H9 (cell line): ENCODE data around the gene IL17RA. TPM values are rescaled to one million over a fixed set of nuclear protein-coding genes. Genes with fewer than 3 reads are reported as not detected.

Source experiments
- DNase-seq: peaks from one replicate; pipeline ENCODE4 v3.0.0-alpha.2; 2017
- H2AFZ ChIP-seq: one replicate; pipeline ENCODE4 v1.6.1; 2013; ENCODE audit warnings: mild to moderate bottlenecking, low read length, control low read depth, moderate library complexity
- H2AK5ac ChIP-seq: 2 replicates; pipeline ENCODE4 v1.6.1; 2013; ENCODE audit warnings: low read length, control low read depth, mixed read lengths; ENCODE audit not compliant: insufficient read length
- H2BK120ac ChIP-seq: one replicate; pipeline ENCODE4 v1.6.1; 2013; ENCODE audit warnings: low read depth, mild to moderate bottlenecking, low read length, control low read depth, inconsistent platforms; ENCODE audit not compliant: poor library complexity, severe bottlenecking
- H2BK12ac ChIP-seq: 2 replicates; pipeline ENCODE4 v1.6.1; 2013; ENCODE audit warnings: low read length, control low read depth, mixed read lengths, low read depth; ENCODE audit not compliant: insufficient read length
- H2BK15ac ChIP-seq: 2 replicates; pipeline ENCODE4 v1.6.1; 2013; ENCODE audit warnings: low read depth, low read length, control low read depth
- H2BK20ac ChIP-seq: one replicate; pipeline ENCODE4 v1.6.1; 2013; ENCODE audit warnings: low read depth, mild to moderate bottlenecking, low read length, control low read depth, inconsistent platforms; ENCODE audit not compliant: poor library complexity, severe bottlenecking
- H2BK5ac ChIP-seq: 2 replicates; pipeline ENCODE4 v1.6.1; 2013; ENCODE audit warnings: low read length, control low read depth, mixed read lengths; ENCODE audit not compliant: insufficient read length
- H3K14ac ChIP-seq: 2 replicates; pipeline ENCODE4 v1.6.1; 2013; ENCODE audit warnings: low read length, control low read depth; ENCODE audit not compliant: insufficient read depth
- H3K18ac ChIP-seq: 2 replicates; pipeline ENCODE4 v1.6.1; 2013; ENCODE audit warnings: low read depth, mild to moderate bottlenecking, mixed read lengths, low read length, control low read depth; ENCODE audit not compliant: insufficient read length
- H3K23ac ChIP-seq: 2 replicates; pipeline ENCODE4 v1.6.1; 2013; ENCODE audit warnings: low read length, control low read depth, mixed read lengths, low read depth; ENCODE audit not compliant: insufficient read length
- H3K23me2 ChIP-seq: 2 replicates; pipeline ENCODE4 v1.6.1; 2013; ENCODE audit warnings: low read depth, mild to moderate bottlenecking, mixed read lengths, low read length, control low read depth; ENCODE audit not compliant: insufficient read length, poor library complexity, severe bottlenecking
- H3K27ac ChIP-seq: 2 replicates; pipeline ENCODE4 v1.5.1; 2013; ENCODE audit warnings: low read length, control low read depth, mixed read lengths, low read depth; ENCODE audit not compliant: insufficient read length
- H3K27me3 ChIP-seq: 2 replicates; pipeline ENCODE4 v1.6.1; 2013; ENCODE audit warnings: low read length, control low read depth, inconsistent platforms; ENCODE audit not compliant: insufficient read depth
- H3K4ac ChIP-seq: 2 replicates; pipeline ENCODE4 v1.6.1; 2013; ENCODE audit warnings: low read depth, mild to moderate bottlenecking, control low read depth, inconsistent platforms, low read length, moderate library complexity
- H3K4me1 ChIP-seq: 2 replicates; pipeline ENCODE4 v1.6.1; 2013; ENCODE audit warnings: low read length, control low read depth, inconsistent platforms; ENCODE audit not compliant: insufficient read depth
- H3K4me2 ChIP-seq: 2 replicates; pipeline ENCODE4 v1.6.1; 2013; ENCODE audit warnings: low read length, control low read depth, mixed read lengths; ENCODE audit not compliant: insufficient read length, insufficient read depth
- H3K56ac ChIP-seq: 2 replicates; pipeline ENCODE4 v1.6.1; 2013; ENCODE audit warnings: low read depth, mild to moderate bottlenecking, mixed read lengths, low read length, control low read depth; ENCODE audit not compliant: insufficient read length
- H3K79me1 ChIP-seq: 2 replicates; pipeline ENCODE4 v1.6.1; 2013; ENCODE audit warnings: low read depth, mild to moderate bottlenecking, moderate library complexity, low read length, control low read depth, inconsistent platforms; ENCODE audit not compliant: insufficient read depth, poor library complexity, severe bottlenecking
- H3K79me2 ChIP-seq: 2 replicates; pipeline ENCODE4 v1.6.1; 2013; ENCODE audit warnings: low read length, control low read depth, inconsistent platforms; ENCODE audit not compliant: insufficient read depth
- H3K9ac ChIP-seq: 2 replicates; pipeline ENCODE4 v1.6.1; 2013; ENCODE audit warnings: low read length, control low read depth, mixed read lengths; ENCODE audit not compliant: insufficient read length; ENCODE audit errors: extremely low read depth
- H3K9me3 ChIP-seq: one replicate; pipeline ENCODE4 v1.6.1; 2013; ENCODE audit warnings: low read depth, low read length, inconsistent platforms; ENCODE audit not compliant: control insufficient read depth
- H3T11ph ChIP-seq: one replicate; pipeline ENCODE4 v1.6.1; 2013; ENCODE audit warnings: mild to moderate bottlenecking, low read length, control low read depth, inconsistent platforms
- H4K20me1 ChIP-seq: one replicate; pipeline ENCODE4 v1.6.1; 2013; ENCODE audit not compliant: control insufficient read depth, insufficient read length, insufficient read depth
- H4K5ac ChIP-seq: 2 replicates; pipeline ENCODE4 v1.6.1; 2013; ENCODE audit warnings: low read depth, mild to moderate bottlenecking, mixed read lengths, low read length, control low read depth; ENCODE audit not compliant: insufficient read length
- H4K8ac ChIP-seq: replicated peaks from 2 replicates; pipeline ENCODE4 v1.6.1; 2013; ENCODE audit warnings: low read length, control low read depth, mixed read lengths, low read depth; ENCODE audit not compliant: insufficient read length
- H4K91ac ChIP-seq: 2 replicates; pipeline ENCODE4 v1.6.1; 2013; ENCODE audit warnings: low read depth, mild to moderate bottlenecking, moderate library complexity, mixed read lengths, low read length, control low read depth; ENCODE audit not compliant: insufficient read length
- H3K27ac Mint-ChIP-seq, 3 experiments: 2 replicates in 2 of 3; 3 replicates in 1 of 3; pipeline ENCODE4 v1.8.0; 2020 to 2021; ENCODE audit warnings: mixed read lengths in 3 of 3, mild to moderate bottlenecking in 1 of 3, moderate library complexity in 1 of 3
- H3K27me3 Mint-ChIP-seq: 2 replicates; pipeline ENCODE4 v1.8.0; 2021; ENCODE audit warnings: low read depth, mild to moderate bottlenecking, moderate library complexity, mixed read lengths
- H3K36me3 Mint-ChIP-seq, 3 experiments: 2 replicates in 2 of 3; 3 replicates in 1 of 3; pipeline ENCODE4 v1.8.0; 2020 to 2021; ENCODE audit warnings: low read depth in 3 of 3, mixed read lengths in 3 of 3; ENCODE audit not compliant: insufficient read depth in 1 of 3
- H3K4me1 Mint-ChIP-seq, 2 experiments: 2 replicates each; pipeline ENCODE4 v1.8.0; 2020; ENCODE audit warnings: mixed read lengths in 2 of 2
- H3K4me3 Mint-ChIP-seq, 2 experiments: 2 replicates in 1 of 2; 3 replicates in 1 of 2; pipeline ENCODE4 v1.8.0; 2020 to 2021; ENCODE audit warnings: mild to moderate bottlenecking in 2 of 2, mixed read lengths in 2 of 2, moderate library complexity in 1 of 2
- H3K9me3 Mint-ChIP-seq, 2 experiments: 2 replicates in 1 of 2; 3 replicates in 1 of 2; pipeline ENCODE4 v1.8.0; 2020; ENCODE audit warnings: mild to moderate bottlenecking in 2 of 2, mixed read lengths in 2 of 2, moderate library complexity in 1 of 2
- WGBS: extraction: QIAGEN DNeasy Blood & Tissue Kit; methylation state at CpG from one replicate; pipeline ENCODE4 v1.1.7; 2013; ENCODE audit warnings: missing lambda C conversion rate, low lambda C conversion rate, mixed read lengths; ENCODE audit not compliant: insufficient read length; ENCODE audit errors: extremely low coverage; 5-methylcytosine and 5-hydroxymethylcytosine counted together
- total RNA-seq: library from RNA; stranded (reverse); gene quantifications from 2 replicates; pipeline ENCODE4 v1.2.1, GENCODE V29; 2021
- TF ChIP-seq, protein P1 (sequence below): fragments of 200-600 bp; sonication (generic); conservative IDR thresholded peaks from 3 replicates; pipeline ENCODE4 v1.8.0; 2021; ENCODE audit warnings: antibody characterized with exemption, mild to moderate bottlenecking

Gene IL17RA
- total RNA-seq, 1 experiment from 2014 or later: 12.4 TPM

DNA sequence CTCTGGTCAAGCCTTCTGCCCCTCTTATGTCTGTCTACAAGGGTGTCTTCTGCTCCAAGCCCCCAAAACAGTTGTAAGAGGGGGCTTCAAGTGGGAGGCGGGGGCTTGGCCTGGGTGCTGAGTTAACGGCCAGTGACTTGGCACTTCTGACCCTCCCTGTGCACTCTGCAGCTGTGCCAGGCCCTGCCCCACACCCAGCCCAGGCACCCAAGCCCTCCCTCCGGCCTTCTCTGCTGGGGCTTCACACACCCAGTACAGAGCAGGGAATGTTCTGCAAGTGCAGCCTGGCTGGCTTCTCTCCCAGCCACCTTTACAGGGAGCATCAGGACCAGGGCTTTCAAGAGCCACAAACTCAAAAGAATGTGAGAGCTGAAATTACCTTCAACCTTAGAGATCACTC is 32.6 kb downstream of the IL17RA start:
- Histone ChIP-seq H3K23ac (no peak overlapping the region), H4K8ac (no peak overlapping the region), H2BK20ac (no peak overlapping the region), H4K5ac (no peak overlapping the region), H2BK5ac (no peak overlapping the region), H2BK120ac (no peak overlapping the region), H3K14ac (peak overlapping the region; percentile 43; the same call in 1 of the 2 replicates), H3K79me1 (no peaks in the 10 kb centered on the region), H2AK5ac (no peak overlapping the region), H3K4ac (no peak overlapping the region), H2BK12ac (no peak overlapping the region), H3K79me2 (no peaks in the 10 kb centered on the region), H3K4me1 (no peaks in the 10 kb centered on the region; the same call in 1 of the 2 replicates), H4K91ac (no peak overlapping the region), H3T11ph (no peak overlapping the region), H3K9ac (no peak overlapping the region), H2AFZ (no peak overlapping the region), H3K9me3 (no peaks in the 10 kb centered on the region), H3K27me3 (no peaks in the 10 kb centered on the region), H3K56ac (no peak overlapping the region), H3K4me2 (no peak overlapping the region), H2BK15ac (no peak overlapping the region), H3K27ac (no peak overlapping the region), H3K18ac (no peak overlapping the region), H3K23me2 (peaks cover 6% of the 10 kb centered on the region), H4K20me1 (no peaks in the 10 kb centered on the region)
- Mint-ChIP-seq H3K4me3 (no peak overlapping the region), H3K27ac (no peak overlapping the region), H3K9me3 (no peaks in the 10 kb centered on the region), H3K4me1 (peaks cover 35% of the 10 kb centered on the region in 2 experiments), H3K27me3 (peaks cover 7% of the 10 kb centered on the region), H3K36me3 (peaks cover 0 to 4% (median 0%) of the 10 kb centered on the region in 3 experiments; a peak in 3 of 7 replicates)
- TF ChIP-seq, protein P1, sequence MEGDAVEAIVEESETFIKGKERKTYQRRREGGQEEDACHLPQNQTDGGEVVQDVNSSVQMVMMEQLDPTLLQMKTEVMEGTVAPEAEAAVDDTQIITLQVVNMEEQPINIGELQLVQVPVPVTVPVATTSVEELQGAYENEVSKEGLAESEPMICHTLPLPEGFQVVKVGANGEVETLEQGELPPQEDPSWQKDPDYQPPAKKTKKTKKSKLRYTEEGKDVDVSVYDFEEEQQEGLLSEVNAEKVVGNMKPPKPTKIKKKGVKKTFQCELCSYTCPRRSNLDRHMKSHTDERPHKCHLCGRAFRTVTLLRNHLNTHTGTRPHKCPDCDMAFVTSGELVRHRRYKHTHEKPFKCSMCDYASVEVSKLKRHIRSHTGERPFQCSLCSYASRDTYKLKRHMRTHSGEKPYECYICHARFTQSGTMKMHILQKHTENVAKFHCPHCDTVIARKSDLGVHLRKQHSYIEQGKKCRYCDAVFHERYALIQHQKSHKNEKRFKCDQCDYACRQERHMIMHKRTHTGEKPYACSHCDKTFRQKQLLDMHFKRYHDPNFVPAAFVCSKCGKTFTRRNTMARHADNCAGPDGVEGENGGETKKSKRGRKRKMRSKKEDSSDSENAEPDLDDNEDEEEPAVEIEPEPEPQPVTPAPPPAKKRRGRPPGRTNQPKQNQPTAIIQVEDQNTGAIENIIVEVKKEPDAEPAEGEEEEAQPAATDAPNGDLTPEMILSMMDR: no peak
- no peak for DNase-seq
- no CpG with 5 or more reads among the region's 3 CpGs for WGBS
